Liver (tissue), 9 donors: ENCODE data around the gene SEMA6B. TPM values are rescaled to one million over a fixed set of nuclear protein-coding genes. Genes with fewer than 3 reads are reported as not detected.

Source experiments
- DNase-seq: peaks from one replicate; pipeline ENCODE4 v3.0.0-alpha.2; 2017; ENCODE audit warnings: low spot score
- H3K27ac ChIP-seq, 2 donors: one replicate each; pipeline ENCODE4 v1.7.0; 2013; ENCODE audit warnings: inconsistent platforms in 2 of 2, low read length in 2 of 2, control low read depth in 1 of 2, low read depth in 1 of 2, mild to moderate bottlenecking in 1 of 2
- H3K27me3 ChIP-seq, 4 donors: one replicate each; pipeline versions ENCODE4 v1.6.1 to v1.7.0; 2013; ENCODE audit warnings: low read length in 3 of 4, inconsistent platforms in 1 of 4, mild to moderate bottlenecking in 1 of 4, moderate library complexity in 1 of 4; ENCODE audit not compliant: control insufficient read depth in 4 of 4, insufficient read depth in 4 of 4
- H3K36me3 ChIP-seq, 4 donors: one replicate each; pipeline versions ENCODE4 v1.6.1 to v1.7.0; 2013; ENCODE audit warnings: low read length in 3 of 4, mild to moderate bottlenecking in 3 of 4, low read depth in 1 of 4, moderate library complexity in 1 of 4; ENCODE audit not compliant: control insufficient read depth in 4 of 4, insufficient read depth in 3 of 4
- H3K4me1 ChIP-seq, 4 donors: one replicate each; pipeline versions ENCODE4 v1.6.1 to v1.7.0; 2013; ENCODE audit warnings: low read length in 3 of 4, mild to moderate bottlenecking in 3 of 4, moderate library complexity in 1 of 4; ENCODE audit not compliant: control insufficient read depth in 4 of 4, insufficient read depth in 4 of 4
- H3K4me3 ChIP-seq, 3 donors: one replicate each; pipeline versions ENCODE4 v1.6.1 to v1.7.0; 2013; ENCODE audit warnings: low read length in 3 of 3, control low read depth in 1 of 3, low read depth in 1 of 3, mild to moderate bottlenecking in 1 of 3
- H3K9ac ChIP-seq, 2 donors: one replicate each; pipeline ENCODE4 v1.7.0; 2013; ENCODE audit warnings: low read length in 2 of 2, mild to moderate bottlenecking in 2 of 2, moderate library complexity in 2 of 2, control low read depth in 1 of 2, low read depth in 1 of 2
- H3K9me3 ChIP-seq, 4 donors: one replicate each; pipeline versions ENCODE4 v1.6.1 to v1.7.0; 2013; ENCODE audit warnings: low read length in 3 of 4; ENCODE audit not compliant: control insufficient read depth in 4 of 4
- EGR1 ChIP-seq, 2 donors: IDR thresholded peaks; 2 replicates each; pipeline ENCODE4 v1.6.1; 2016 to 2018; ENCODE audit warnings: antibody characterized with exemption in 2 of 2, low read depth in 2 of 2
- FOXA1 ChIP-seq: IDR thresholded peaks from 2 replicates; pipeline ENCODE4 v1.6.1; 2016; ENCODE audit warnings: antibody characterized with exemption
- GABPA ChIP-seq, 2 donors: IDR thresholded peaks in 1 of 2; conservative IDR thresholded peaks in 1 of 2; 2 replicates each; pipeline ENCODE4 v1.6.1; 2016; ENCODE audit warnings: antibody characterized with exemption in 2 of 2, mild to moderate bottlenecking in 1 of 2, moderate library complexity in 1 of 2
- HNF4A ChIP-seq, 2 donors: conservative IDR thresholded peaks; 2 replicates each; pipeline ENCODE4 v1.6.1; 2016; ENCODE audit warnings: antibody characterized with exemption in 2 of 2, mild to moderate bottlenecking in 2 of 2
- HNF4G ChIP-seq: IDR thresholded peaks from 2 replicates; pipeline ENCODE4 v1.6.1; 2016; ENCODE audit warnings: antibody characterized with exemption
- NR2F2 ChIP-seq: IDR thresholded peaks from 2 replicates; pipeline ENCODE4 v1.6.1; 2016; ENCODE audit warnings: antibody characterized with exemption
- RAD21 ChIP-seq, 2 donors: IDR thresholded peaks; 2 replicates each; pipeline ENCODE4 v1.6.1; 2016; ENCODE audit warnings: antibody characterized with exemption in 2 of 2, mild to moderate bottlenecking in 2 of 2
- RXRA ChIP-seq, 2 donors: IDR thresholded peaks; 2 replicates each; pipeline ENCODE4 v1.6.1; 2017 to 2018; ENCODE audit warnings: antibody characterized with exemption in 2 of 2, mild to moderate bottlenecking in 1 of 2
- SP1 ChIP-seq: IDR thresholded peaks from 2 replicates; pipeline ENCODE4 v1.6.1; 2018; ENCODE audit warnings: antibody characterized with exemption, mild to moderate bottlenecking
- TAF1 ChIP-seq: conservative IDR thresholded peaks from 2 replicates; pipeline ENCODE4 v1.6.1; 2016; ENCODE audit warnings: antibody characterized with exemption, mild to moderate bottlenecking
- YY1 ChIP-seq: IDR thresholded peaks from 2 replicates; pipeline ENCODE4 v1.6.1; 2016; ENCODE audit warnings: antibody characterized with exemption, mild to moderate bottlenecking
- WGBS: extraction: QIAGEN DNeasy Blood & Tissue Kit; methylation state at CpG from one replicate; pipeline ENCODE4 v1.1.7; 2013; 5-methylcytosine and 5-hydroxymethylcytosine counted together
- polyA plus RNA-seq, 2 donors: library from polyadenylated mRNA; stranded (reverse) in 1 of 2; unstranded in 1 of 2; fragments of 200-250 nt in 1 of 2; fragments of >200 nt in 1 of 2; fragmentation: Nextera tagmentation in 1 of 2; extraction: Ambion mirVana in 1 of 2; gene quantifications; one replicate each; pipeline versions ENCODE4 v1.2.1 to v1.2.3, GENCODE V29; 2013 to 2015
- total RNA-seq, 2 donors: library from RNA; depleted of rRNA; stranded (reverse); fragments of >200 nt; gene quantifications; one replicate each; pipeline ENCODE4 v1.2.3, GENCODE V29; 2014
- TF ChIP-seq, protein P1 (sequence below): IDR thresholded peaks from 2 replicates; pipeline ENCODE4 v1.6.1; 2016; ENCODE audit warnings: antibody characterized with exemption
- donor health status: healthy.
- donor health status: healthy.
- donor health status: healthy.
- donor health status: healthy.
- donor health status: healthy.

Gene SEMA6B
- total and polyA plus RNA-seq, 4 donors = 0.58 to 3.2 (median 2.9) TPM

DNA sequence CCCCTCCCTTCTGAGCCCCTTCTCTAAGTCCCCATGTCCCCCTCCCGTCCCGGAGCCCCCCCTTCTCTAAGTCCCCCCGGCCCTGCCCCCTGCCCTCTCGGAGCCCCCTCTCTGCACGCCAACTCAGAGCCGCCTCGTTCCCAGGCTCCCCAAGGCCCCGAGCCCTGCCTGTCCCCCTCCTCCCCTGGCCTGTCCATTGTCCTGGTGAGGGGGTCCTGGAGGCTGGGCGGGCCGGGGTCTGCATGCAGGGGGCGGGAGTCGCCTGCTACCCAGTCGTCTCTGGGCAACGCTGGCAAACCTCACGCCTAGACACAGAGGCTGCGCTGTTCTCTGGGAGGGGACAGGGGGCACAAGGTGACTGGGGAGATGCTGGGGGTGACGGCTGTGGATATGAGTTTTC is 39.2 kb upstream of the SEMA6B start:
- Histone ChIP-seq H3K9me3 (no peaks in the 10 kb centered on the region), H3K4me1 (peaks cover 2 to 16% (median 13%) of the 10 kb centered on the region in 4 donors), H3K27ac (no peak overlapping the region), H3K27me3 (no peaks in the 10 kb centered on the region), H3K4me3 (no peak overlapping the region), H3K36me3 (no peaks in the 10 kb centered on the region), H3K9ac (no peak overlapping the region)
- DNase-seq = no peak
- 21% methylated on average over 17 of the region's 17 CpGs for WGBS
- TF ChIP-seq GABPA (IDR thresholded peaks at IDR 0.05 in 1 of 2, conservative IDR thresholded peaks at IDR 0.05 in 1 of 2) (no peak), RXRA (IDR thresholded peaks at IDR 0.05) (no peak)

DNA sequence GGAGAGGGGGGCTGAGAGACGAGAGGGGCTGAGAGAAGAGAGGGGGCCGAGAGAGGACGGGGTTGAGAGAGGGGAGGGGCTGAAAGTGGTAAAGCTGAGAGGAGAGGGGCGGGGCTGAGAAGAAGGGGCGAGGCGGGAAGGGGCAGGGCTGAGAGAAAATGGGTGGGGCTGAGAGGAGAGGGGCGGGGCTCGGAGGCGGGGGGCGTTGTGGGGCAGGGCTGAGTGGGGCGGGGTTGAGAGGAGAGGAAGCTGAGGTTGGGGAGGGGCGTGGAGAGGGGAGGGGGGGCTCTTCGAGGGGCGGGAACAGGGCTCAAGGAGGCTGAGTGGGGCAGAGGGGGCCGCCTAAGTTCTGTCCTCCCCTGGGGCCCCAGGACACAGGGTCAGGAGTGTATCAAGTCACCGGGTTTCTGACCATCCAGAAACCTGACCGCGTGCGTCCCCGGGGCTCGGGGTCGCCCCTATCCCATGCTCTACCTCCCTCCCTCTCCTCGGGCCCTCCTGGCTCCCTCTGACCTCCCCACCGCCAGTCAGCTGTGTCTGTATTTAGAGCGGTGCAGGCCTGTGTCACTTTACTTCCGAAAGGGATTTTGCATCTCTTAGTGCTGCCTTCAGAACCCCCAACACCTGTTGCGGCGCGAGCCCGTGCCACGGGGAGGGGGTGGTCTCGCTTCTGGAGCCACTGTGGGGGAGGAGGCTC is 38.6 kb upstream of the SEMA6B start:
- TF ChIP-seq TAF1 = no peak
- TF ChIP-seq, protein P1, sequence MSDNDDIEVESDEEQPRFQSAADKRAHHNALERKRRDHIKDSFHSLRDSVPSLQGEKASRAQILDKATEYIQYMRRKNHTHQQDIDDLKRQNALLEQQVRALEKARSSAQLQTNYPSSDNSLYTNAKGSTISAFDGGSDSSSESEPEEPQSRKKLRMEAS = no peak
- TF ChIP-seq EGR1 (IDR thresholded peaks at IDR 0.05; ENCODE audit: low read depth in 2 of 2) = no peak
- no peak for TF ChIP-seq FOXA1
- no peak for TF ChIP-seq RAD21 (IDR thresholded peaks at IDR 0.05)
- no peak for TF ChIP-seq NR2F2
- Histone ChIP-seq H3K9ac (no peak overlapping the region), H3K27ac (no peak overlapping the region), H3K4me3 (no peak overlapping the region), H3K27me3 (no peaks in the 10 kb centered on the region), H3K9me3 (no peaks in the 10 kb centered on the region), H3K4me1 (peaks cover 2 to 16% (median 13%) of the 10 kb centered on the region in 4 donors), H3K36me3 (no peaks in the 10 kb centered on the region)
- WGBS = 7% methylated on average over 32 of the region's 32 CpGs
- peak; percentile 53 for DNase-seq

DNA sequence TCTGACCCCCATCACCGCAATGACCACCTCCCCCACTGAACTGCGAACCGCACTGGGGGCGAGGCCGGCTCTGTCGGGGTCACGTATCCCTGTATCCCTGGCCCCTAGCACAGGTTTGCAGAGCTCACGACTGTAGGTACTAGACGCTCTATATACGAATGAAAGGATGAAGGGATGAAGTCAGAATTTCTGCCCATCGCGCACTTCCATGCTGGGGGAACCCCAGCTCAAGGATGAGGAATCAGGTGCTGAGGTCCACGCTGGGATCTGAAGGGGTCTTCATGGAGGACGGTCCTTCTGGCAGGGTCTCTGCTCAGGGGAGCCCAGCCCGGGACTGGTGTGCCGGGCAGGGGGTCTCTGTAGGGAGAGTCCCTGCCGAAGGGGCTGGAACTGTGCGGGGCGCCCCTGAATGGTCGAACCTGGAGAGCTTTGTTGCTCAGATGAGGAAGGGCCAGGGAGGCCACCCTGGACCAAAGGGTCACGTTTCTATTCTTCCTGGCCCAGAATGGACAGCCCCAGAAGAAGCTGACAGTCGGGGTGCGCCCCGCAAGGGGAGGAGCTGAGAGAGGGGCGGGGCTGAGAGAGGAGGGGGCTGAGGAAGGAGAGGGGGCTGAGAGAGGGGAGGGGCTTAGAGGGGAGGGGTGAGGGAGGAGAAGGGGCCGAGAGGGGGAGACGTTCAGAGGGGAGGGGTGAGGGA is 37.9 kb upstream of the SEMA6B start:
- no peaks in the 10 kb centered on the region for H3K9me3 ChIP-seq
- H3K9ac ChIP-seq = no peak overlapping the region
- TF ChIP-seq FOXA1 (no peak), GABPA (IDR thresholded peaks at IDR 0.05 in 1 of 2, conservative IDR thresholded peaks at IDR 0.05 in 1 of 2) (no peak), HNF4G (no peak), EGR1 (IDR thresholded peaks at IDR 0.05; ENCODE audit: low read depth in 2 of 2) (no peak), SP1 (no peak), YY1 (no peak), HNF4A (conservative IDR thresholded peaks at IDR 0.05) (no peak)
- no peaks in the 10 kb centered on the region for H3K27me3 ChIP-seq
- peaks cover 2 to 16% (median 13%) of the 10 kb centered on the region in 4 donors for H3K4me1 ChIP-seq
- DNase-seq = no peak
- no peak overlapping the region for H3K4me3 ChIP-seq
- no peaks in the 10 kb centered on the region for H3K36me3 ChIP-seq
- no peak overlapping the region for H3K27ac ChIP-seq
- WGBS = 9% methylated on average over 27 of the region's 27 CpGs
